DND-41 (cell line): ENCODE results near the gene EPHB3.

Source experiments
- ATAC-seq: fragments of 200-7000 bp; cut with Tn5 transposase; 3 replicates; pipeline ENCODE4 v1.9.1; 2021; ENCODE audit warnings: low read depth; ENCODE audit not compliant: insufficient read depth
- DNase-seq: peaks from one replicate; pipeline ENCODE4 v3.0.0-alpha.2; 2020
- H2AFZ ChIP-seq: 2 replicates; pipeline ENCODE4 v1.6.0; 2012; ENCODE audit warnings: low read depth, low read length
- H3K27ac ChIP-seq: 2 replicates; pipeline ENCODE4 v1.5.1; 2012; ENCODE audit warnings: low read length, inconsistent platforms
- H3K27me3 ChIP-seq: fragments of 200-600 bp; sonication (generic); 2 replicates; pipeline ENCODE4 v1.6.0; 2012; ENCODE audit warnings: low read length, mild to moderate bottlenecking, inconsistent platforms; ENCODE audit not compliant: insufficient read depth, poor library complexity
- H3K36me3 ChIP-seq: 2 replicates; pipeline ENCODE4 v1.5.1; 2012; ENCODE audit warnings: low read length, inconsistent platforms; ENCODE audit not compliant: insufficient read depth
- H3K4me1 ChIP-seq: 2 replicates; pipeline ENCODE4 v1.5.1; 2012; ENCODE audit warnings: mild to moderate bottlenecking, low read length; ENCODE audit not compliant: insufficient read depth
- H3K4me2 ChIP-seq: 2 replicates; pipeline ENCODE4 v1.6.0; 2012; ENCODE audit warnings: mild to moderate bottlenecking, moderate library complexity, low read length, inconsistent platforms; ENCODE audit not compliant: insufficient read depth
- H3K4me3 ChIP-seq, 2 experiments: fragments of 200-600 bp in 1 of 2; shearing (Covaris generic) in 1 of 2; 2 replicates each; pipeline ENCODE4 v1.5.1; 2012 to 2016; ENCODE audit warnings: inconsistent platforms in 2 of 2, low read length in 2 of 2, mild to moderate bottlenecking in 2 of 2, low read depth in 1 of 2, moderate library complexity in 1 of 2
- H3K79me2 ChIP-seq: 2 replicates; pipeline ENCODE4 v1.6.0; 2012; ENCODE audit warnings: low read length, inconsistent platforms; ENCODE audit not compliant: insufficient read depth
- H3K9ac ChIP-seq: 2 replicates; pipeline ENCODE4 v1.6.0; 2012; ENCODE audit warnings: low read depth, mild to moderate bottlenecking, inconsistent platforms, low read length, moderate library complexity
- H3K9me3 ChIP-seq: 2 replicates; pipeline ENCODE4 v1.5.1; 2012; ENCODE audit warnings: low read length, moderate library complexity, mild to moderate bottlenecking, inconsistent platforms; ENCODE audit not compliant: insufficient read depth, severe bottlenecking
- H4K20me1 ChIP-seq: 2 replicates; pipeline ENCODE4 v1.6.0; 2012; ENCODE audit warnings: low read length; ENCODE audit not compliant: insufficient read depth
- EZH2 ChIP-seq: IDR thresholded peaks from 3 replicates; pipeline ENCODE4 v1.6.1; 2012; ENCODE audit warnings: borderline replicate concordance, low read depth, mild to moderate bottlenecking, moderate library complexity, low read length, inconsistent platforms; ENCODE audit not compliant: severe bottlenecking
- TF ChIP-seq, protein P1 (sequence below): IDR thresholded peaks from 2 replicates; pipeline ENCODE4 v1.5.1; 2012; ENCODE audit warnings: borderline replicate concordance, low read length, moderate library complexity, mild to moderate bottlenecking; ENCODE audit not compliant: poor library complexity, severe bottlenecking; ENCODE audit errors: extremely low read depth

The EPHB3 gene

DNA sequence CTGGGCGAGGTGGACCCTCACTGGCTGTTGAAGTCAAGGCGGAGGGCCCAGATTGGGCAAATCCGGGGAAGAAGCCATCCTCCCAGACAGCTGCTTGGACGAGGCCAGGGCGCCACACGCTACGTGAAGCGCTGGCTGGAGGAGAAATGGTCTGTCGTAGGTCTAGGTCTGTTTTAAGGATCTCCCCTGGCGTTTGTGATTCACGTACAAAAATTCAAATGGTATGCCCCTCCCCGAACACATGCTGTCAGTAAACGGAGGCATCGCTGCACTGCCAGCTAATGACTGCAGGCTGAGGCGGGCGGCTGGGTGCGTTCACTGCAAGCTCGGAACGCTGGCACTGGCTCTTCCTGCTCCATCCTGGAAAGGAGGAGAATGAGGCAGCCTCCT is 69.9 kb downstream of the EPHB3 start:
- H3K36me3 ChIP-seq: no peaks in the 10 kb centered on the region
- no peak overlapping the region for H3K9ac ChIP-seq
- H4K20me1 ChIP-seq: no peaks in the 10 kb centered on the region; the same call in none of the 2 replicates
- no peaks in the 10 kb centered on the region for H3K4me1 ChIP-seq
- no peak overlapping the region for H3K4me2 ChIP-seq
- no peak overlapping the region for H3K4me3 ChIP-seq
- no peak overlapping the region for H3K27ac ChIP-seq
- TF ChIP-seq EZH2: no peak
- TF ChIP-seq, protein P1, sequence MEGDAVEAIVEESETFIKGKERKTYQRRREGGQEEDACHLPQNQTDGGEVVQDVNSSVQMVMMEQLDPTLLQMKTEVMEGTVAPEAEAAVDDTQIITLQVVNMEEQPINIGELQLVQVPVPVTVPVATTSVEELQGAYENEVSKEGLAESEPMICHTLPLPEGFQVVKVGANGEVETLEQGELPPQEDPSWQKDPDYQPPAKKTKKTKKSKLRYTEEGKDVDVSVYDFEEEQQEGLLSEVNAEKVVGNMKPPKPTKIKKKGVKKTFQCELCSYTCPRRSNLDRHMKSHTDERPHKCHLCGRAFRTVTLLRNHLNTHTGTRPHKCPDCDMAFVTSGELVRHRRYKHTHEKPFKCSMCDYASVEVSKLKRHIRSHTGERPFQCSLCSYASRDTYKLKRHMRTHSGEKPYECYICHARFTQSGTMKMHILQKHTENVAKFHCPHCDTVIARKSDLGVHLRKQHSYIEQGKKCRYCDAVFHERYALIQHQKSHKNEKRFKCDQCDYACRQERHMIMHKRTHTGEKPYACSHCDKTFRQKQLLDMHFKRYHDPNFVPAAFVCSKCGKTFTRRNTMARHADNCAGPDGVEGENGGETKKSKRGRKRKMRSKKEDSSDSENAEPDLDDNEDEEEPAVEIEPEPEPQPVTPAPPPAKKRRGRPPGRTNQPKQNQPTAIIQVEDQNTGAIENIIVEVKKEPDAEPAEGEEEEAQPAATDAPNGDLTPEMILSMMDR: no peak
- H3K27me3 ChIP-seq: peaks cover 7% of the 10 kb centered on the region
- no peak for ATAC-seq
- no peaks in the 10 kb centered on the region for H3K79me2 ChIP-seq
- H3K9me3 ChIP-seq: no peaks in the 10 kb centered on the region
- no peak overlapping the region for H2AFZ ChIP-seq
- no peak for DNase-seq
